ENCODE data around the gene GALNT1.

DNA sequence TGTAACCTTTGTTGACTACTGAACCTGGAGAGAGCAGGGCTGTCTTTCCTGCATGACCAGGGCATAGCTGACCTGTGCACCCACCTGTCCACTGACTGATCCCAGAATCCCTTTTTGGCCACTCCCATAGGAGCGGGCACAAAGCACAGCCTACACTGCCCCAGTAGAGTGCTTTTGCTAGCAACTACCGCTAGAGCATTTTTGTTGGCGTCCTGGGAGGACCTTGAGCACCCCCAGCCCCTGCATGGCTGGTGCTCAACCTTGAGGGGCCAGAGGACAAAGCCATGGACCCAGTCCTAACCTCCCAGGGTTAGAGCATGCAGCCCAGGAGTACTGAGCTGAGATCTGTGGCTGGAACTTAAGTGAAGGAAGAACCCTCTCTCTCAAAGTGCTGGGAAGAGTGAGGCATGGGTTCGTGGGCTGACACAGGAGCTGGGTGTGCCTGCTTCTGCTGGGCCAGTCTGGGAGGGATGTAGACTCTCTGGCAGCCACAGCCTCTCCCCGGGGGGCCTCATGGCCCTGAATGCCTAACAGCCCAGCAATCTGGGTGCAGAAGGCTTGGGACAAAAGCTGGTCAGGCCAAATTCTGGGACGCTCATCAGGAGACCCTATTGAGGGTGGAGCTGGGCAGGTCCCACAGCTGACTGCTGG lies 140.0 kb downstream of the GALNT1 start:
- TF ChIP-seq, protein P1, sequence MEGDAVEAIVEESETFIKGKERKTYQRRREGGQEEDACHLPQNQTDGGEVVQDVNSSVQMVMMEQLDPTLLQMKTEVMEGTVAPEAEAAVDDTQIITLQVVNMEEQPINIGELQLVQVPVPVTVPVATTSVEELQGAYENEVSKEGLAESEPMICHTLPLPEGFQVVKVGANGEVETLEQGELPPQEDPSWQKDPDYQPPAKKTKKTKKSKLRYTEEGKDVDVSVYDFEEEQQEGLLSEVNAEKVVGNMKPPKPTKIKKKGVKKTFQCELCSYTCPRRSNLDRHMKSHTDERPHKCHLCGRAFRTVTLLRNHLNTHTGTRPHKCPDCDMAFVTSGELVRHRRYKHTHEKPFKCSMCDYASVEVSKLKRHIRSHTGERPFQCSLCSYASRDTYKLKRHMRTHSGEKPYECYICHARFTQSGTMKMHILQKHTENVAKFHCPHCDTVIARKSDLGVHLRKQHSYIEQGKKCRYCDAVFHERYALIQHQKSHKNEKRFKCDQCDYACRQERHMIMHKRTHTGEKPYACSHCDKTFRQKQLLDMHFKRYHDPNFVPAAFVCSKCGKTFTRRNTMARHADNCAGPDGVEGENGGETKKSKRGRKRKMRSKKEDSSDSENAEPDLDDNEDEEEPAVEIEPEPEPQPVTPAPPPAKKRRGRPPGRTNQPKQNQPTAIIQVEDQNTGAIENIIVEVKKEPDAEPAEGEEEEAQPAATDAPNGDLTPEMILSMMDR (IDR thresholded peaks at IDR 0.05), result no peak
- TF ChIP-seq POLR2A (IDR thresholded peaks at IDR 0.05; ENCODE audit: low read length) (no peak), EHMT2 (IDR thresholded peaks at IDR 0.05; ENCODE audit: low read depth) (no peak), FOSL2 (IDR thresholded peaks at IDR 0.05) (no peak), FOSL2 (CRISPR knock-in tag; IDR thresholded peaks at IDR 0.05) (no peak)
- TF ChIP-seq, protein P2, sequence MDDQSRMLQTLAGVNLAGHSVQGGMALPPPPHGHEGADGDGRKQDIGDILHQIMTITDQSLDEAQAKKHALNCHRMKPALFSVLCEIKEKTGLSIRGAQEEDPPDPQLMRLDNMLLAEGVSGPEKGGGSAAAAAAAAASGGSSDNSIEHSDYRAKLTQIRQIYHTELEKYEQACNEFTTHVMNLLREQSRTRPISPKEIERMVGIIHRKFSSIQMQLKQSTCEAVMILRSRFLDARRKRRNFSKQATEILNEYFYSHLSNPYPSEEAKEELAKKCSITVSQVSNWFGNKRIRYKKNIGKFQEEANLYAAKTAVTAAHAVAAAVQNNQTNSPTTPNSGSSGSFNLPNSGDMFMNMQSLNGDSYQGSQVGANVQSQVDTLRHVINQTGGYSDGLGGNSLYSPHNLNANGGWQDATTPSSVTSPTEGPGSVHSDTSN (IDR thresholded peaks at IDR 0.05), result no peak
- TF ChIP-seq, protein P3, sequence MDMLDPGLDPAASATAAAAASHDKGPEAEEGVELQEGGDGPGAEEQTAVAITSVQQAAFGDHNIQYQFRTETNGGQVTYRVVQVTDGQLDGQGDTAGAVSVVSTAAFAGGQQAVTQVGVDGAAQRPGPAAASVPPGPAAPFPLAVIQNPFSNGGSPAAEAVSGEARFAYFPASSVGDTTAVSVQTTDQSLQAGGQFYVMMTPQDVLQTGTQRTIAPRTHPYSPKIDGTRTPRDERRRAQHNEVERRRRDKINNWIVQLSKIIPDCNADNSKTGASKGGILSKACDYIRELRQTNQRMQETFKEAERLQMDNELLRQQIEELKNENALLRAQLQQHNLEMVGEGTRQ (IDR thresholded peaks at IDR 0.05), result no peak
